Tibial nerve (tissue), 4 donors: ENCODE results near the gene CBY2.

Source experiments
- CTCF ChIP-seq, 5 experiments: fragments of 200-600 bp in 3 of 5; fragments of 450-650 bp in 2 of 5; sonication (generic) in 3 of 5; IDR thresholded peaks; one replicate each; pipeline ENCODE4 v1.5.1; 2016 to 2019; ENCODE audit warnings: antibody characterized with exemption in 5 of 5, mild to moderate bottlenecking in 3 of 5, moderate library complexity in 2 of 5
- EP300 ChIP-seq, 2 donors: sonication (generic); formaldehyde crosslinking; IDR thresholded peaks; one replicate each; pipeline ENCODE4 v1.6.1; 2017; ENCODE audit warnings: antibody characterized with exemption in 2 of 2, mild to moderate bottlenecking in 1 of 2
- POLR2A ChIP-seq, 2 donors: fragments of 450-650 bp; IDR thresholded peaks; one replicate each; pipeline ENCODE4 v1.6.1; 2017; ENCODE audit warnings: antibody characterized with exemption in 2 of 2, mild to moderate bottlenecking in 2 of 2, moderate library complexity in 2 of 2

GRCh38 chr13:45690636-45691035 lies 11.5 kb upstream of the CBY2 start:
- TF ChIP-seq CTCF (IDR thresholded peaks at IDR 0.05) (no peak), POLR2A (IDR thresholded peaks at IDR 0.05) (no peak), EP300 (IDR thresholded peaks at IDR 0.05) (no peak)
